Heart left ventricle (tissue), 16 donors: Measurements from ENCODE around the gene RNF141. TPM values are rescaled to one million over a fixed set of nuclear protein-coding genes. Genes with fewer than 3 reads are reported as not detected.

Source experiments
- ATAC-seq, 4 donors: fragments of 200-7000 bp; cut with Tn5 transposase; one replicate each; pipeline ENCODE4 v1.9.1; 2020 to 2022; ENCODE audit warnings: moderate library complexity in 4 of 4, mild to moderate bottlenecking in 3 of 4, moderate number of reproducible peaks in 1 of 4
- DNase-seq, 5 donors: peaks; one replicate each; pipeline ENCODE4 v3.0.0-alpha.2; 2020
- H3K27ac ChIP-seq, 12 donors: fragments of 200-600 bp; sonication (generic) in 4 of 12; one replicate each; pipeline versions ENCODE4 v1.5.0 to v1.8.0; 2016 to 2022; ENCODE audit warnings: mild to moderate bottlenecking in 2 of 12
- H3K27me3 ChIP-seq, 9 donors: fragments of 200-600 bp; sonication (generic) in 2 of 9; one replicate each; pipeline versions ENCODE4 v1.5.1 to v1.8.0; 2016 to 2022; ENCODE audit warnings: mild to moderate bottlenecking in 3 of 9
- H3K36me3 ChIP-seq, 9 donors: fragments of 200-600 bp; sonication (generic) in 2 of 9; one replicate each; pipeline versions ENCODE4 v1.5.0 to v1.8.0; 2018 to 2022; ENCODE audit warnings: mild to moderate bottlenecking in 2 of 9
- H3K4me1 ChIP-seq, 12 donors: fragments of 200-600 bp; sonication (generic) in 4 of 12; one replicate each; pipeline versions ENCODE4 v1.5.0 to v1.8.0; 2016 to 2022; ENCODE audit warnings: mild to moderate bottlenecking in 3 of 12
- H3K4me3 ChIP-seq, 12 donors: fragments of 200-600 bp; sonication (generic) in 4 of 12; one replicate each; pipeline versions ENCODE4 v1.5.0 to v1.8.0; 2017 to 2022; ENCODE audit warnings: mild to moderate bottlenecking in 9 of 12, moderate library complexity in 4 of 12
- H3K9me3 ChIP-seq, 12 donors: fragments of 200-600 bp; sonication (generic) in 4 of 12; one replicate each; pipeline versions ENCODE4 v1.5.0 to v1.8.0; 2016 to 2022; ENCODE audit warnings: mild to moderate bottlenecking in 1 of 12
- POLR2A ChIP-seq, 2 donors: fragments of 450-650 bp; IDR thresholded peaks; one replicate each; pipeline ENCODE4 v1.6.1; 2017; ENCODE audit warnings: antibody characterized with exemption in 2 of 2, mild to moderate bottlenecking in 2 of 2, moderate library complexity in 2 of 2
- WGBS, 4 donors: extraction: QIAGEN DNeasy Blood & Tissue Kit in 2 of 4; methylation state at CpG; one replicate each; pipeline versions ENCODE4 v1.1.5 to v1.1.7; 2013 to 2018; 5-methylcytosine and 5-hydroxymethylcytosine counted together
- intact Hi-C, 10 donors: fragments of 100-400 bp; cut with DNase I; formaldehyde crosslinking; loops; one replicate each; pipeline versions ENCODE4 v1.11.1 to v1.14.2; 2022
- polyA plus RNA-seq, 2 donors: library from polyadenylated mRNA; stranded (reverse); fragments of 200-250 nt; gene quantifications; one replicate each; pipeline ENCODE4 v1.2.3, GENCODE V29; 2013
- total RNA-seq, 9 donors: library from RNA; depleted of rRNA in 2 of 9; stranded (reverse); fragments of >200 nt in 2 of 9; fragmentation: NEBNext Ultra II Directional in 3 of 9; extraction: Animal tissue kit (Norgen Biotek cat#: 25700) in 3 of 9; gene quantifications; one replicate each; pipeline versions ENCODE4 v1.1.0 to v1.2.4, GENCODE V29; 2016 to 2023
- TF ChIP-seq, protein P1 (sequence below), 12 donors: fragments of 200-600 bp; sonication (generic) in 4 of 12; IDR thresholded peaks; one replicate each; pipeline versions ENCODE4 v1.5.0 to v1.8.0; 2018 to 2022; ENCODE audit warnings: antibody characterized with exemption in 12 of 12, mild to moderate bottlenecking in 5 of 12
- donor health status: ischemic (EF 13 %, LVEDD 7.1; RV severe dilation, severe dysfunction).
- donor health status: healthy with polysubstance abuse.
- donor health status: DM: no; HTN: yes; CAD: no.
- donor health status: DM: no; HTN: no; CAD: no.
- donor health status: ischemic (EF 25% LVEDD 6.9; RV normal size, moderate dysfunction).
- donor health status: ischemic (EF 25% LVEDD 5.7; RV mildly dilated, moderate dysfunction).
- donor health status: healthy.
- donor health status: DM: yes; HTN: yes; CAD: no.
- donor health status: ischemic (EF 35%, LVEDD 5.7; RV mildly dilated, moderate dysfunction).
- donor health status: nonischemic (EF 11% LVEDD 7.7; RV severe dilation, severe dysfunction).
- donor health status: DM: yes; HTN: yes; CAD: no.
- donor health status: PGD.
- donor health status: ischemic (EF 29% LVEDD 5.4; RV normal size, mild dysfunction).
- donor health status: nonischemic (EF 23%, LVEDD 6.1; RV moderate dilation, normal function).

RNF141 gene
- total and polyA plus RNA-seq, 11 donors: 7.8 to 42.8 (median 30.7) TPM

DNA sequence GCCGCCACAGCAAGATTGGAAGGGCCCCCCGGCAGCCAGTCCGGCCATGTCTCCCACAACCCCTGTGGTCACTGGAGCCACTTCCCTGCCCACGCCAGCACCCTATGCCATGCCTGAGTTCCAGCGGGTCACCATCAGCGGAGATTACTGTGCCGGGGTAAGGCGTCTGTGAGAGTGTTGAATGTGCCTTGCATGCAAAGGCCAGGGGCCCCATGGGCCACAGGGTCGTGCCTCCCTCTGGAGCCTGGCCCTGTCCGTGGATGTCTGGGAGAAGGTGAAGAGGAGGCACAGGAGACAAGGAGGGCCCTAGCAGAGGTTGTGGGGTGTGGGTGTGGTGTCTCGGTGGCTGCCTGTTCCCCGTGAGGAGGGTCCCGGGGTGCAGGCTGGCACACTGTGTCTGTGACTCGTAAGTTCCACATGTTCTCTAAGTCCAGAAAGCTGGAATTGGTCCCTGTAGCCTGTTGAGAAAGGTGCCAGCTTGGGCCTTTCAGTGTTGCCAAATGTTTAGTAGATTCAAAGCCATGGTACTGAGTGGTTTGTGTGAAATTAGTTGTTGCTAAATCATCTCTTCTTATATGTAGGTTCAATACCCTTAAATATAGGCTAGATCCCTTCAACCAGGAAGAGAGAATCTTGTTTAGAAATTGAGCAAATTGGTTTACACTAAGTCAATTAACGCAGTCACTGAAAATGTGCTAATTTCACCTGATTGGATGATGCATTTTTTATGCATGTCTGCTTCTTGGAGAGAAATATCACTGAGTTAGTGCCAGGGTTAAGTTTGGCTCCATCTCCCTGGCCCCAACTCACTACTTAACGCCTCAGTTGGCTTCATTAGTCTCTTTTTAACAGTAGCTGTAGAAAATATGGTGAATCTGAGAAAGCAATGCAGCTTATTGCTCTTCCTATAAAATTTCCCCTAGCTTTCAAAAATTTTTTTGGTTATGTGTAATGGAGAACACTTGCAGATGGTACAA lies 62.1 kb downstream of the RNF141 start:
- TF ChIP-seq, protein P1, sequence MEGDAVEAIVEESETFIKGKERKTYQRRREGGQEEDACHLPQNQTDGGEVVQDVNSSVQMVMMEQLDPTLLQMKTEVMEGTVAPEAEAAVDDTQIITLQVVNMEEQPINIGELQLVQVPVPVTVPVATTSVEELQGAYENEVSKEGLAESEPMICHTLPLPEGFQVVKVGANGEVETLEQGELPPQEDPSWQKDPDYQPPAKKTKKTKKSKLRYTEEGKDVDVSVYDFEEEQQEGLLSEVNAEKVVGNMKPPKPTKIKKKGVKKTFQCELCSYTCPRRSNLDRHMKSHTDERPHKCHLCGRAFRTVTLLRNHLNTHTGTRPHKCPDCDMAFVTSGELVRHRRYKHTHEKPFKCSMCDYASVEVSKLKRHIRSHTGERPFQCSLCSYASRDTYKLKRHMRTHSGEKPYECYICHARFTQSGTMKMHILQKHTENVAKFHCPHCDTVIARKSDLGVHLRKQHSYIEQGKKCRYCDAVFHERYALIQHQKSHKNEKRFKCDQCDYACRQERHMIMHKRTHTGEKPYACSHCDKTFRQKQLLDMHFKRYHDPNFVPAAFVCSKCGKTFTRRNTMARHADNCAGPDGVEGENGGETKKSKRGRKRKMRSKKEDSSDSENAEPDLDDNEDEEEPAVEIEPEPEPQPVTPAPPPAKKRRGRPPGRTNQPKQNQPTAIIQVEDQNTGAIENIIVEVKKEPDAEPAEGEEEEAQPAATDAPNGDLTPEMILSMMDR (IDR thresholded peaks at IDR 0.05): no peak
- TF ChIP-seq POLR2A (IDR thresholded peaks at IDR 0.05): no peak
- H3K36me3 ChIP-seq: peaks cover 0 to 25% (median 0%) of the 10 kb centered on the region in 9 donors

GRCh38 chr11:10478066-10478465 lies 62.9 kb downstream of the RNF141 start:
- TF ChIP-seq, protein P1 (IDR thresholded peaks at IDR 0.05): no peak
- no peak for TF ChIP-seq POLR2A (IDR thresholded peaks at IDR 0.05)
- no peak for DNase-seq
- Histone ChIP-seq H3K27me3 (no peaks in the 10 kb centered on the region), H3K36me3 (peaks cover 0 to 22% (median 0%) of the 10 kb centered on the region in 9 donors), H3K9me3 (no peaks in the 10 kb centered on the region), H3K27ac (no peak overlapping the region), H3K4me3 (no peak overlapping the region), H3K4me1 (no peaks in the 10 kb centered on the region)
- no peak for ATAC-seq
- WGBS, 4 donors: 78 to 82% (median 81%) methylated on average over 3 of the region's 3 CpGs
- intact Hi-C loops: no loop called here

More for the DNA sequence above, 62.1 kb downstream of the RNF141 start:
- Histone ChIP-seq H3K4me1 (no peaks in the 10 kb centered on the region), H3K9me3 (no peaks in the 10 kb centered on the region), H3K27me3 (no peaks in the 10 kb centered on the region), H3K27ac (no peak overlapping the region), H3K4me3 (no peak overlapping the region)
- 84 to 93% (median 90%) methylated on average over 16 of the region's 16 CpGs for WGBS, 4 donors
- no peak for ATAC-seq
- no peak for DNase-seq
- intact Hi-C loops: no loop called here

DNA sequence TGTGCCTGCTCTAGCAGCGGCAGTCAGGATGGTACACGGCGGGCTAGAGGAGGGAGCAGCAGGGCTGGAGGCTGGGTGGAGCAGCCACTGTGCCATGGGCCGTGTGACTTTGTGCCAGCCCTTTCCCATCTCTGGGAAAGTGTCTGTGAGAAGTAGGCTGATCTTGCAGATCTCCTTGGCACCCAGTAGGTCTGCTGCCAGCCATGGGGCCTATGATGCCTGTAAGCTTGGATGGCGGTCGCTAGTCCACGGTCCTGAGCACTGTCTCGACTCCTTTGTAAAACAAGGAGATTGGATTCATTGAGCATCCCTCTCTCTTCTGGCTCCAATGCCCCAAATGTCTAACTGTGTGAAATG lies 63.3 kb downstream of the RNF141 start:
- Histone ChIP-seq H3K27ac (no peak overlapping the region), H3K4me3 (no peak overlapping the region), H3K27me3 (no peaks in the 10 kb centered on the region), H3K4me1 (no peaks in the 10 kb centered on the region), H3K9me3 (no peaks in the 10 kb centered on the region), H3K36me3 (peaks cover 0 to 22% (median 0%) of the 10 kb centered on the region in 9 donors)
- ATAC-seq (no peak), DNase-seq (no peak)
- 88 to 95% (median 94%) methylated on average over 7 to 8 of the region's 8 CpGs for WGBS, 4 donors
- intact Hi-C loops: no loop called here
- TF ChIP-seq, protein P1 (IDR thresholded peaks at IDR 0.05): no peak
- no peak for TF ChIP-seq POLR2A (IDR thresholded peaks at IDR 0.05)

- Histone ChIP-seq H3K27me3 (no peaks in the 10 kb centered on the region), H3K4me1 (no peaks in the 10 kb centered on the region), H3K36me3 (peaks cover 0 to 16% (median 0%) of the 10 kb centered on the region in 9 donors), H3K27ac (no peak overlapping the region), H3K4me3 (no peak overlapping the region), H3K9me3 (no peaks in the 10 kb centered on the region)
- DNase-seq (no peak), ATAC-seq (no peak)
- intact Hi-C loops: no loop called here
- TF ChIP-seq POLR2A (IDR thresholded peaks at IDR 0.05): no peak
- TF ChIP-seq, protein P1 (IDR thresholded peaks at IDR 0.05): no peak
- 79 to 82% (median 80%) methylated on average over 5 of the region's 5 CpGs for WGBS, 4 donors
Observed at GRCh38 chr11:10476927-10477689, 63.9 kb downstream of the RNF141 start.
